T-helper 22 cell (primary cell): ENCODE data around the gene ACOX1.

Experiments
- DNase-seq: peaks from one replicate; pipeline ENCODE4 v3.0.0-alpha.2; 2020; ENCODE audit warnings: low read depth

Gene ACOX1

DNA sequence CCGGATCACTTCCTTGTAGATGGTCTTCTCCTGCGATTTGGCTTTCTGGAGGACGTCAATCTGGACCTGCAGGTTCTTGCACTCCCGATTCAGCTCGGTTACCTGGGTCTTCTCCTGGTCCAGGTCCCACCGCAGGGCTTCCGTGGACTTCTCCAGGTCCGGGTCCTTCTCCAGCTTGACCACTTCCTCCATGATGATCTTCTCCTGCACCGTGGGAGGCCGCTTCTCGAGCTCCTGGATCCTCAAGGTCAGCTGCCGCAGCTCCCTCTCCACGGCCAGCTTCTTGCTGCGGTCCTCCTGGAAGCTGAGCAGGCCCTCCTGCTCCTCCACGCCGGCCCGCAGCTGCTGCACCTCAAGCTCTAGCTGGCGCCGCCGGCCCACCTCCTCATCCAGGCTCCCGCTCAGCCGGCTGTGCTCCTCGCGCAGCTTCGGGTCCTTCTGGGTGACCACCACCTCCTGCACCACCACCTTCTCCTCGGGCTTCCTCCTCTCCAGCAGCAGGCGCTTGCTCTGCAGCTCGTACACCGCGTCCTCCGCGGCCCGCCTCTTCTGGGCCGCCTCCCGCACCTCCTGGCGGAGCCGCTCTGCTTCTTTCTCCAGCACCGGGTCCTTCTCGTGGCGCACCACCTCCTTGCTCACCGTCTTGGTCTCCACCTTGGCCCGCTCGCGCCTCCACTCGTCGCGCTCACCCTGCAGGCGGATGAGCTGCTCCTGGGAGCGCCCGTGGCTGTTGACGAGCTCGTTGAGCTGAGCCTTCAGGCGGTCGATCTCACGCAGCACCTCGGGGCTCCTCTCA lies 29.9 kb upstream of the ACOX1 start:
- no peak for DNase-seq

DNA sequence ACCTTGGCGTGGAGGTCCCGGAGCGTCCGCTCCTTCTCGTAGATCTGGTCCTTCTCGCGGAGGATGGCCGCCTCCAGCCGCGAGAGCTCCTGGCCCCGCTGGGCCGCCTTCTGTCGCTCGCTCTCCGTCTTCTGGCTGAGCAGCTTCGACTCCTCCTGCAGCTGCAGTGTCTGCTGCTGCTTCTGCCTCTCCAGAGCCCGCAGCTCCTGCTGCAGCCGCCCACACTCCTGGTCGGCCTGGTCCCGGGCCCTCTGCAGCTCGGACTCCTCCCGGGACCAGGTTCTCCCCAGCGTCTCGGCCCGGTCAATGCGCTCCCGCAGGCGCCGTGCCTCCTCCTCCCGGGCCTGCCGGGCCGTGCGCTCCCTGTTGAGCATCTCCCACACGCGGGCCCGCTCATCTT lies 29.2 kb upstream of the ACOX1 start:
- DNase-seq, result no peak

DNA sequence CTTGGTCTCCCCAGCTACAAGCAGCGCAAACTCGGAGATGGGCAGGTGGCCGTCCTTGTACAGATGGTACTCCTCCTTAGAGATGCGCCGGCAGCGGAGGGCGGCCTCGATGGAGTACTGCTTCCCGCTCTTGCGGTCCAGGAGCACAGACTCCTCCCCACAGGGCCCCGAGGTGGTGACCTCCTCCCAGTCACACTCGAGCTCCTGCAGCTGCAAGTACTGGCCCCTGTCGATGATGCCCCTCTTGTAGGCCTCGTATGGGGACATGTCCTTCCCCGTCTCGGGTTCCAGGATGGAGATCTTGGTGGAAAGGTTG lies 28.8 kb upstream of the ACOX1 start:
- DNase-seq, result no peak

DNA sequence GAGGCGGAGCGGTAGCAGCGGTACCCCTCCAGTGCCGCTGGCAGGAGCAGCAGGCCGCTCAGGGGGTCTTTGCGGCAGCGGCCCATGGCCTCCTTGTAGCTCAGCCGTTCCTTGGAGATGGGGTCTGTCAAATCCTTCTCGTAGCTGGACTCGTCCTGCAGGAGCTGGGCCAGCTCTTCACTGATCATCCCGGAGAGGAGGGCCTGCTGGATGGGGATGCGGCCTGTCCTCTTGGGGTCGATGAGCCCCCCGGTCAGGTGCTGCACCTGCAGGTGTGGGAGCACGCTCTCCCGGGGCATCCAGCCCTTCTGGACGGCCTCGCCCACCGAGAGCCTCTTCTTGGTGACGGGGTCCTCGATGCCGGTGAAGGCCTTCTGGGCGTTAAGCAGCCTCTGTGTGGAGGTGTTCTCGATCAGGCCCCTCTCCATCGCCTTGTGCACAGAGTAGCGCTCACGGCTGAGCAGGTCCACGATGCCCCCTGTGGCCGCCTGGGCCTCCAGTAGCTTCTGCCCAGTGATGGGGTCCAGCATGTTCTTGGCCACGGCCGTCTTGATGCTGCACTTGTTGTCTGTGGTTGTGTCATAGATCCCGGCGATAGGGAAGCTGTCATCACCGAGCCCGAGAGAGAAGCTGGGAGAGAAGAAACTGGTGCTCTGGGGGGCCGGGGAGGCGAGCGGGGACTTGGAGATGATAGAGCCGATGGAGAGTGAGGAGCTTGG lies 28.3 kb upstream of the ACOX1 start:
- DNase-seq, result no peak

DNA sequence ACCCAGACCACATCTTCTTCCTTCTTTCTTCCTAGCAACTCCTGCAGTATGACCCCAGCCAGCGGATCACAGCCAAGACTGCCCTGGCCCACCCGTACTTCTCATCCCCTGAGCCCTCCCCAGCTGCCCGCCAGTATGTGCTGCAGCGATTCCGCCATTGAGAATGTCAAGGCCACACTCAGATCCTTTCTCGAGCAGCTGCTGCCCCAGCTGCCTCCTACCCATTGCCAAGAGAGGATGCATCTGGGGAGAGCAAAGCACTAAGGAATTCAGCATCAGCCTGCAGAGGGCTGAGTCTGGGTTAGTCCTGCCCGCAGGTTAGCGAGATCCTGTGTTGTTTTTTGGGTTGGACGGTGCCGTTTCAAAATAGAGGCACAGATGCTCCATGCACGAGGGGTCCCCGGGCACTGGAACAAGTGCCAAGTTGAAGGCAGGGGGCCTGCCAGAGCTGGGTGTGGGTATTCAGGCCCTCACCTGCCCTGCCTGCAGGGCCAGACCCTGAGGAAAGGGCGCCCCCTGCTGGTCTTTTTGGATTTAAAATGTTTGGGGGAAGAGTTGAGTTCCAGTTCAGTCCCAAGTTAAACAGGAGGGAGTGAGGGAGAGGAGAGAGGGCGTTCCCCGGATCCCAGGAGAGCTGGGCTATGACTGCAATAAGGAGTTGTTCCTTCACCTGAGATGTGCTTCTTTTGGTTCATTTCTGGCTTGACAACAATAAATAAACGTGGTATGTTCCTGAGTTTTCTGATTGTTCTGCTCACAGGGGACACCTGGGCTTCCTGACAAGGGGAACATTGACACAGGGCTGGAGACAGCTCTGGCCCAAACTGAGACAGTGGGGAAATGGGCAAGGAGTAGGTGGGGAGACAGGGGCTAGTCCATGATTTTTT lies 26.5 kb upstream of the ACOX1 start:
- peak; percentile 40 for DNase-seq

DNA sequence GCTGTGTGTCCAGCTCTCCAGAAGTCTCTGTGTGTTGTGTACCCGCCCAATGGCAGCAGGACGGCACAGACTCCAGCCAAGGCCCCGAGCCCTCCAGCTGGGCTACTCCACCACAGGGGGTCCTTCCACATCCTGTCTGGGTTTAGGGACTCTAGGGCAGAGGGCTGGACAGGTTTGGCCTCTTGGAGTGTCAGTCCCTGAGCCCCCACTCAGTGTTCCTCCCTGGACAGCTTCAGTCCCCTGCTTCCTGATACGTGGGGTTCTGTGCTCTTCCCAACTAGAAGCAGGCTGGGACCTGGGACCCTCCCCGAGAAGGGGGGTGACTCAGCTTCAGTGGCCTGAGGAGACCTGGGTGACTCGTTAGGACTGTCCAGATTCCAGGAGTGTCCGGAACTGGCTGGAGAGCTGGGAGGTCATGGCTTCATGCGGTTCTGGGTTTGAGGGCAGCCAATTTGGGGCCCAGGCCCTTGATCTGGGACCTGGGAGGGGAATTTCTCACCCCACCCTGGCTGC lies 25.8 kb upstream of the ACOX1 start:
- no peak for DNase-seq

DNA sequence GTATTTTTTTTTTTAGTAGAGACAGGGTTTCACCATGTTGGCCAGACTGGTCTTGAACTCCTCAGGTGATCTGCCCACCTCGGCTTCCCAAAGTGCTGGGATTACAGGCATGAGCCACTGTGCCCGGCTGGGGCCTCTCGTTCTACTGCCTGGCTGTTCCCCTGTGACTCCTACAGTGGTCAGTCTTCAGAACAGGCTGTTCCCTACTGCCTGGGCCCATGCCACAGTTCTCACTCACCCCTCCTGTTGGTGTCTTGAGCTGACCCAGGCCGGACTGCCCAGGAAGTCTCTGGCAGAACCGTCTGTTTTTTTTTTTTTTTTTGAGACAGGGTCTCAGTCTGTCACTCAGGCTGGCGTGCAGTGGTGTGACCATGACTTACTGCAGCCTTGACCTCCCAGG lies 24.9 kb upstream of the ACOX1 start:
- DNase-seq, result no peak

DNA sequence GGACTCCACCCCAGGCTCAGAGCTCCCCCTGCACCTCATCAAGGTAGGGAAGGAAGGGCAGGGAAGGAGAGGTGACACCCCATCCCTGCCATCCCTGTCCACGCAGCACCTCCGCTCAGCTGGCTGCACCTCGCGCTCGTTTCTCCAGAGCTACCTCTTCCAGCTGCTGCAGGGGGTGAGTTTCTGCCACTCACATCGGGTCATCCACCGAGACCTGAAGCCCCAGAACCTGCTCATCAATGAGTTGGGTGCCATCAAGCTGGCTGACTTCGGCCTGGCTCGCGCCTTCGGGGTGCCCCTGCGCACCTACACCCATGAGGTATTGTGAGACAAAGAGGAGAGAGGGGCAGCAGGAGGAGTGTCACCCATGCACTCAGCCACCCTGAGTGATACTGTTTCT lies 23.1 kb upstream of the ACOX1 start:
- DNase-seq, result no peak

DNA sequence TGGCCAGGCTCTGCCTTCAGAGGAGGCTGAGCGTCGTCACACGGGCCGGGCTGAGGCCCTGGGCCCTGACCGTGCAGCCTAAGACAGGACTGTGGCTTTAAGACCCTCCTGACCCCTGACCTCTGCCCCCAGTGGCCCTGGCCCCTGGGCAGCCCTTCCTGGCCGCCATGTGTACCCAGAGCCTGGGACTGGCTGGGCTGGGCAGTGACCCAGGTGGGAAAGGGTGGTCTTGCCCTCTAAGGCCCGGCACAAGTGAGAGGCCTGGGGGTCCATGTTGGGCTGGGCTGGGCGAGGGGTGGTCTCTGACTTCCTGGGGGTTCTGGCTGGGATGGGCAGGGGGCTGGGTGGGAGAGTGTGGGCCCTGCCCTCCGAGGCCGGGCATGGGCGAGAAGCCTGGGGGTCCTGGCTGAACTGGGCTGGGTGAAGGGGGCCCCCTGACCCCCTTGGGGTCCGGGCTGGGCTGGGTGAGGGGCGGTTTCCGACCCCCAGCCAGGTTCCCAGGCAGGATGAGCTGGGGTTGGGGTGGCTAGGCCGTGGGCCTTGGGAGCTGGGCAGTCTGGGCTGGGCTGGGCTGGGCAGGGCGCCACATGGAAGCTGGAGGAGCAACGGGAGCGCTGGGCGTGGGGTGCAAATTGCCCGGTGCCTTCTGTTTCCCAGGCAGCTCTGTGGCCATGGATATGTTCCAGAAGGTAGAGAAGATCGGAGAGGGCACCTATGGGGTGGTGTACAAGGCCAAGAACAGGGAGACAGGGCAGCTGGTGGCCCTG lies 22.0 kb upstream of the ACOX1 start, which contains the start of gene CDK3:
CDK3 (plus strand) TSS at position 101 of the 767 bp plus-strand sequence; CDS start at position 672, 571 bp downstream.
- DNase-seq, result no peak

DNA sequence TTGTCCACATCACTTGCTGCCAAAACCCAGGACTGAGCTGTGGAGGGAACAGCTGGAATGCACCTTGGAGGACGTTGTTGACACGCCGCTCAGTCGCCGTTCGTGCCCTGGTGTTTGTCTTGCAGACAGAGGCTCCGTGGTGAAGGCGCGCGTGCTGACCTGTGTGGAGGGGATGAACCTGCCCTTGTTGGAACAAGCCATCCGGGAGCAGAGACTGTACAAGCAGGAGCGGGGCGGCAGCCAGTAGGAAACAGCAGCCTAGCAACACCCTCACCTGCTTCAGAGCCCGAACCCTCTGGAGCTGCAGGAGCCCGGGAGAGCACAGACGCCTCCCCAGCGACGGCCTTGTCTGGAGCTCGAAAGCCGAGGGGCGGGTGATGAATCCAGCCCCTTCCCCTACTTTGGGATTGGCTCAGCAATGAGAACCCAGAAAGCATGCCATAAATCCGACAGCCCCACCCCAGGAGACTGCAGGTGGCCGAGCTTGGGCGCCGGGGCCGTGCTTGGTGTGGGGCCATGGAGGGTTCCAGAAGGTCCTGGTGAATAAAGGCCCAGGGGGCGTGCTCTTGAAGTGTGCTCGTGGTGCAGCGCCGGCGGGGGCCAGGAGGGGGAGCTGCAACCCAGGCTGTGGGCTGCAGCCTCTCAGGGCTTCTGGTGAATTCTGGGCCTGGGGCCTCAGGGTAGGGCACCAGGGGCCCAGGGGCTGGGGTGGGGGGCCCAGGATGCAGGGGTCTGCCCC lies 21.2 kb upstream of the ACOX1 start:
- no peak for DNase-seq

DNA sequence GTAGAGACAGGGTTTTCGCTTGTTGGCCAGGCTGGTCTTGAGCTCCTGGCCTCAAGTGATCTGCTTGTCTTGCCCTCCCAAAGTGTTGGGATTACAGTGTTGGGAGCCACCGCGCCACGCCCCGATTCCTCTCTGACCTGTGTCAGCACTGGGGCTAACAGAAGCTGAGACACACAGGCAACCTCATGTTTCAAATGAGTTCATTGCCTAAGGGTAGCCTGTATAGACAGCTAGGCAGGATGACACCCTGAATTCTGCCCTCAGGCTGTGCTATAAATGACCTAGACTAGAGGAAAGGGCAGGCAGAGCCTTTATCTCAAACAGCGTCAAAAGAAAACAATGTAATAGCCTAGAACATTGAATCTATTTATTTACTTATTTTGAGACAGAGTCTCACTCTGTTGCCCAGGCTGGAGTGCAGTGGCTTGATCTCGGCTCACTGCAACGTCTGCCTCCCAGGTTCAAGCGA lies 19.4 kb upstream of the ACOX1 start:
- DNase-seq, result no peak

DNA sequence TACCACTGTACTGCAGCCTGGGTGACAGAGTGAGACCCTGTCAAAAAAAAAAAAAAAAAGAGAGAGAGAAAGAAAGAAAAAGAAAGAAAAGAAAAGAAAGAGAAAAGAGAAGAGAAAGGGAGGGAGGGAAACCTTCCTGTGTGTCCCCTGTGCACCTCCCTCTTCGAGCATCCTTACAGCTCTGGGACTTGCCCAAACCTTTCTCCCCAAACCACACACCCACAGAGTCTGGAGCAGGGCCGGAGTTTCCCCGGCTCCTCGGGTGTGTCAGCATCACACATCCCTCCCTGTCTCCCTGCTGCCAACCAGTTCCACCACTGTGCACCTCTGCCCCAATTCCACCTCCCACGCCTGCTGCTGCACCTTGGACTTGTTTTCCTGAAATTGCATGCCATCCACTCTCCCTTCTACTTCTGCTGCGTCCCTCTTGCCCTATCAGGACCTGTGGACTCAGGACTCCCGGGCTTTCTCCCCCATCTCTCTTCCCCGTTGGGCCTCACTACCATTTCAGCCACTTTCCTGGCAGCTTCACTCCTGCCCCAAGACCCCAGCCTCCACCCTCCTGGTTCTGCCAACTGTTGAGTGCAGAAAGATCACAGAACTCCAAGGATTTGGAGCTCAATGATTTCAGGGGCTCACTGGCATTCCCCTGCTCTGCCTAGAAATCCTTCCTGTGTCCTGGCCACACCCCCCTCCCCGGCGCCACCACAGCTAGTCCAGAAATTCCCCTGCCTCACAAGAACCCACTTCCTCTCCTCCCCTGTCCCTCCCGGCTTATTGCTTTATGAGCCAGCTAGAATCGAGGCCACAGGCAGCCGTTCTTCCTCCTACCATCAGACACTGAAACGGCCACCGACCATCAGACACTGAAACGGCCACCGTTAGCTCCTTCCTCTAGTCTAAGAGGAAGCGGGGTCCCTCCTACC lies 18.0 kb upstream of the ACOX1 start:
- peak; percentile 34 for DNase-seq

DNA sequence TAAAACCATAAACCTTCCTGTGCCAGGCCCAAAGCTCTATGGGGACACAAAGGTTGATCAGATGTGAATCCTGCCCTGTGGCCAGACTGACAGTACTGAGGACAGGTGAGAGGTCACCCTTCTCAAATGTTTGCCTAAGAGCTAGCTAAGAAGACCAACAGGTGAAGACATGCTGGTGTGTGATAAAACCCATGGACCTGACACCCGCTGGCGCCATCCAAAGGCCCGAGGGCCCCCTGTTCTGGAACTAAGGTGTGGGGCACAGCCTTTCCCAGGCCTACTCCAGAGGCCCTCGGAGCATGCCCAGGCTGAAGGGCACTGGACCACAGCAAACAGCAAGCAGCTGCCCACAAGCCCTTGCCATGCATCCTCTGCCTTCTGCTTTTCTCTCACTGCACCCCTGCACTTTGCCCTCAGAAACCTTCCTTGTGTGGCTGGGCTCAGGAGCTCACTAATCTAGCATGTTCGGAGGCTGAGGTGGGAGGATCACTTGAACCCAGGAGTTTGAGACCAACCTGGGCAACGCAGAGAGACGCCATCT lies 16.5 kb upstream of the ACOX1 start:
- no peak for DNase-seq

DNA sequence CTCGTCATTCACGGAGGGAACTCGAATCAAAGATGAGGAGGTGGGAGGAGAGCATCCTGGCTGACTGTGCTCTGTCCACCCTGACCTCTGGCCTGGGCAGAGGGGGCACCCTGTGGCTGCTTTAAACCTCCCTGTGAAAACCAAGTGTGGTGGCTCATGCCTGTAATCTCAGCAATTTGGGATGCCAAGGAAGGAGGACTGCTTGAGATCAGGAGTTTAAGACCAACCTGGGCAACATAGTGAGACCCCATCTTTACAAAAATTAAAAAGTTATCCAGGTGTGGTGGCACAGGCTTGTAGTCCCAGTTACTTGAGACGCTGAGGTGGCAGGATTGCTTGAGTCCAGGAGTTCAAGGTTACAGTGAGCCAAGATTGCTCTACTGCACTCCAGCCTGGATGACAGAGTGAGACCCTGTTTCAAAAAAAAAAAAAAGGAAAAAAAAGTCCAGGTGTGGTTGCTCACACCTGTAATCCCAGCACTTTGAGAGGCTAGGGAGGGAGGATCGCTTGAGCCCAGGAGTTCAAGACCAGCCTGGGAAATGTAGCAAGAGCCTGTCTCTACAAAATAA lies 15.9 kb upstream of the ACOX1 start:
- no peak for DNase-seq

DNA sequence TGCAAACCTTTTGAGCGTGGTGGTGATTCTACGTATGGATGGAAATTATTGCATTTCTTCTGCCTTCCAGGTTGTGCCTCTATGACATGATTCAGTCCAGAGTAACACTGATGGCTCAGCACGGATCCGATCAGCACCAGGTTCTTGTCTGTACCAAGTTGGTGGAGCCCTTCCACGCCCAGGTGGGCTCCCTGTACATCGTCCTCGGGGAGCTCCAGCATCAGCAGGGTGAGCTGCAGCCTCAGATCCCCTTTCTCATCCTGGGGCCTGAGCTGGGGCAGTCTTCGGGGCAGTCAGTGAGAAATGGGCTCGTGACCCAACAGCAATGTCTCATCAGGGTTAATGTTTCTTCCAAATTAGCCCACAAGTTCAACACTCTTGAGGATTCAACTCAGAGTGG lies 12.4 kb upstream of the ACOX1 start:
- no peak for DNase-seq

DNA sequence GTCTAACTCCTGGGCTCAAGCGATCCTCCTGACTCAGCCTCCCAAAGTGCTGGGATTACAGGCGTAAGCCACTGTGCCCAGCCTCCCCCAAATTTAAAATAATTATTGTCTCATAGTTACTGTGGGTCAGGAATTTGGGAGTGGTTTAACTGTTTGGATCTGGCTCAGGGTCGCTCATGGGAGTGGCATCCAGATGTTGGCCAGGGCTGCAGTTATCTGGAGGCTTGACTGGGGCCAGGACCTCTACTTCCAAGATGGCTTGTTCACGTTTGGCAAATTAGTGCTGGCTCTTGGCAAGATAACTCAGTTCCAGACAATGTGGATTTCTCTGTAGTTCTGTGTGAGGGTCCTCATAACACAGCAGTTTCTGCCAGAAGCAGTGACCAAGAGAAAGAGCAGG lies 8.1 kb upstream of the ACOX1 start:
- DNase-seq, result no peak

DNA sequence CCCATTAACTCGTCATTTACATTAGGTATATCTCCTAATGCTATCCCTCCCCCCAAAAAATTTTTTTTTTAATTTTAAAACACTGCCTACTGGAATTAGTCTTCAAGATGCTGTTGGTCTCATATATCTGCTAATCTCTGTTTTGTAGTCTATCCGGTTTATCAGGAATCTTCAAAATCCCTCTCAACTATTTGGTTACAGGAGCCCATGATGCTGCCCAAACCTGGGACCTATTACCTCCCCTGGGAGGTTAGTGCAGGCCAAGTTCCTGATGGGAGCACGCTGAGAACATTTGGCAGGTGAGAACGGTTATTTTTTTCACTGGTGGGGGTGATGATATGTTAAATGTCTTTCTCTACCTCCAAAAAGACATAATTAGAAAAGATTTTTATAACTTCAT lies 7.0 kb upstream of the ACOX1 start:
- no peak for DNase-seq

DNA sequence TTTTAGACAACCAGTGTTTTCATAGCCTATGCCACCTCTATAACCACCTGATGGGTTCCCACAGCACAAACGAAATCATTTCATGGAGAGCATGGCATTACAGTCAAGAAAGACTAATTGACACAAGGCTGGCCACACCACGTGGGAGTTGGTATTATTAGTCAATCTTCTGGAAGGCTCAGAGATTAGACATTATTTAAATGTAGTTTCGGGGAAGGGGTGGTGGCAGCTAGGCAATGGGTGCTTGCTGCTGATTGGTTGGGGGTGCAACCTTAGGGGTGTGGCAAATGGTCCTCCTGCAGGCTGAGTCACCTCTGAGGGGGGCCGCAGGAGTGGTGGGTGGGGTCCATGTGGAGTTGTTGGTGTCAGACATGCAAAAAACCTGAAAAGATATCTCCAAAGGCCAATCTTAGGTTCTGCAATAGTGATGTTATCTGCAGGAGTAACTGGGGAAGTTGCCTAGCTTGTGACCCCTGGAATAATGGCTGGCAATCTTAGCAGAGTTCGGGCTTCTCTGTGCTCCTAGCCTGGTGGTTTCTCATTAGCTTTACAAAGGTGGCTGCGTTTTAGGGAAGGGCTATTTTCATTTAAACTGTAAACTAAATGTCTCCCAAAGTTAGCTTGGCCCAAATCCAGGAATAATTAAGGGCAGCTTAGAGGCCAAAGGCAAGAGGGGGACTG lies 4.7 kb upstream of the ACOX1 start:
- no peak for DNase-seq
